Ramos (cell line): ENCODE measurements around the gene SRRM2.
"Not testable (repeated sequence)": the region's sequence is repeated elsewhere in the genome, so short reads cannot be mapped to it uniquely, and the experiment has no call there.

Source experiments
- in situ Hi-C: fragments of 300-500 bp; cut with MboI; formaldehyde crosslinking; loops from one replicate; pipeline ENCODE4 v1.14.3; 2022; ENCODE audit warnings: low sequenced_read_pairs; ENCODE audit not compliant: unreplicated experiment

The SRRM2 gene

DNA sequence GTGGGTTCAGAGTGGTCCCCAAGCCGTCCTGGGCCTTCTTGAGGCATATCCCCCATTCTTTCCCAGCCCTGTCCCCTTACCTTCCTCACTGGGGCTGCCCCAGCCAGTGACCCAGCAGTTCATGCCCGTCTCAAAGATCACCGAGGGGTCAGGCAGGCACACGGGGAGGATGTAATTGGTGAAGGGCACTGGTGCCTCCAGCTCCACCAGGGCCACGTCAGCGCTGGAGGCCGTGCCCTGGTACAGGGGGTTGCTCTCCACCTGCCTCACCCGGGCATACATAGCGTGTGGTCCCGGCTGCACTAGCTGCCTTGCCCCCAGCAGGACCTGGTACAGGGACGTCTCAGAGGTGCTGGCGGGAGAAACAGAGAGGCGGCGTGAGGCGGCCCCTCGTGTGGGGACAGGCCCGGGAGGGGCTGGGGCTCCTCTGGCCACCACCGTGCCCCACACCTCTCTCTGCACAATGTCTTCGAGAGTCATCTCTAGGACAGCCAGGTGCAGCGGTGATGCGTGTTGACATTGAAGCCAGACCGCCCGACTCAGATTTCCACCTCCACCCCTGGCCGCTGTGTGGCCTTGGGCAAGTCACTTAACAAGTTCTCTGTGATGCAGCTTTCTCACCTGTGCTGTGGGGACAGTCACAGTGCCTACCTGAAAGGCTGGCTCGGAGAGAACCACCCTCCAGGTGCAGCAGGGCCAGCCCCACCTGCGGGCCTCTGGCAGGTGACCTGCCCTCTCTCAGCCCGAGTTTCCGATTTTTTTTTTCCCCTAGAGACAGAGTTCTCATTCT is 38.3 kb upstream of the SRRM2 start:
- in situ Hi-C loops: no loop called here

DNA sequence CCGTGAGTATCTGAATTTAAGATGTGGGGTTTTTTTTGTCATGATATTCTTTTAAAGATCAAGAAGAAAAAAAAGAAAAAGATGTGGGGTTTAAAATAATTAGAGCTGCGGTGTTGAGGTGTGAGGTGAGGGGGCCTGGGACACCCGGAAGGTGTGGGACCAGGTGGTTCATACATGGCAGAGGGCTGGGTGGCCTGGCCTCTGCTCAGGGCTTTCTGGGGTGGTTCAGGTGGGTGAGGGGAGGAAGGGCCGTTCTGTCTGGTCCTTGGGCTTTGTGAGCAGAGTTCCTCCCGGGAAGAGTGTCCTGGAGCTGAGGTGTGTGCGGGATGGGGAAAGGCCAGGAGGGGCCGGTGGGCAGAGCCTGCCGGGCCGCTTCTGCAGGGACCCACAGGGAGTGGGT is 37.4 kb upstream of the SRRM2 start:
- in situ Hi-C loops: no loop called here

DNA sequence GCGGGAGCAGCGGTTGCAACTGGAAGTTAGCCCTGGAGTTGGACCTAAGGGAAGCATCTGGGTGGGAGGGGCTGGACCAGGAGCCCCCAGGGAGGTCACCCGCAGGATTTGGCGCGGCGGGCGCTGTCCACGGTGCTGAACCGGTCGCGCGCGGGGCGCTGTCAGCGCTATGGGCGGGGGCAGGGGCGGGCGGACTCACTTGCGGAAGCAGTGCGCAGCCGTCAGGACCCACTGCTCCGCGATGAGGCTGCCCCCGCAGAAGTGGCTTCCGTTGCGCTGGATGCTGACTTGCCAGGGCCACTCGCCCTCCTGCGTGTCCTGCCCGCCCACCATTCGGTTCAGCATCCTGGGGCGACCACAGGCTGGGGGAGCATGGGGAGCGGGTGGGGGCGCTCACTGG is 36.9 kb upstream of the SRRM2 start:
- in situ Hi-C loops: no loop called here

DNA sequence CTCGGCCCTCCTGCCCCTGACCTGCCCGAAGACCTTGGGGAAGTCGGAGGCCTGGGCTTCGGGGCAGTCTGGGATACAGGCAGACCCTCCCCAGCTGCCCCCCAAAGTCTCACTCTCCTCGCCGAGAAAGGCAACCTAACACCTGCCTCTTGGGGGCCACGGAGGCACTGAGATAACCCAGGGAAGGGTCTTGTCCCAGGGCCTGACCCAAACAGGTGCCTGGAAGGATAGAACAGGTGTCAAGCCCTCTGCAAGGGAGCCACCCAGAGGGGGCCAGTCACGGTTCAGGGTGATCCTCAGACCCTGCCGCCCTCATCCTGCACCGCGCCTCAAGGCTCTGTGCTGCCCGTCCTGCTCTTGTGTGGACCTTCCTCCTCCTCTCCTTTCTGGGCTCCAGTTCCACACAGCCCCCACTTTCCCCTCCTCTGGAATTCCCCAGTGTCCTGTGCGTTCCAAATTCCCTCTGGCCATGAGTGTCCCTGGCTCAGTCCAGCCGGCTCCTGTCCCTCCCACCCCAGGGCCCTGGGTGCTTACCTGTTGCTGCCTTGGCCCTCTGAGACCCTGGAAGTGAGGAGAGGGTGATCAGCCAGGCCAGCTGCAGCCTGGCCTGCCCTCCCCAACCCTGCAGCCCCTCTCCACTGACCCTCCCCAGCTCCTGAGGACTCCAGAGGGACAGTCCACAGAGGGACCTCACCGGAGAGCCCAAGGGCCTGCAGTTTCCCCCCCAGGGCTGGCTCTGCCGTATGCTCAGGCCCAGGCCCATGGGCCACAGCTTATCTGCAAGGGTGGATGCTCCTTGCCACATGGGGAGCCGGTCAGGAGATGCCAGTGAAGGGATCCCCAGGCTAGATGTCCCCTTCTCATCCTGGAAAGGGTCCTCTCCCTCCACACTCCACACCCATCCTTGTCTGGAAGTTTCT is 36.2 kb upstream of the SRRM2 start:
- in situ Hi-C loops: no loop called here

DNA sequence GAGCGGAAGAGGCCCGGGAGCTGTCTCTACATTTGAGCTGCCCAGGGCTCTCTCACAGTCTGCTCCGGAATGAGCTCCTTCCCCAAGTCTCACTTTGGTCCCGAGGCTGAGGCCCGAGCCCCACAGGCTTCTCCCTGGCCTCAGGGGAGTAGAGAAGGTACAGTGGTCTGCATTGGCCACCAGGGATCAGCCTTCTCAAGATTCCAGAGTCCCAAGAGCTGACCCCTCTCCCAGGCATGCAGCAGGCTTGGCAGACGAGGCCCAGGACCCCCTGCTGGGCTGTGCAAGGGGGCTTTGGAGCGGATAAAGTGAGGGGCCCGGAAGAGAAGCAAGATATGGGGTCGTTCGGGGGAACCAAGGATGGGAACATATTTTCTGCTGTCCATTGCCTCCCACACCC is 35.5 kb upstream of the SRRM2 start:
- in situ Hi-C loops: no loop called here

DNA sequence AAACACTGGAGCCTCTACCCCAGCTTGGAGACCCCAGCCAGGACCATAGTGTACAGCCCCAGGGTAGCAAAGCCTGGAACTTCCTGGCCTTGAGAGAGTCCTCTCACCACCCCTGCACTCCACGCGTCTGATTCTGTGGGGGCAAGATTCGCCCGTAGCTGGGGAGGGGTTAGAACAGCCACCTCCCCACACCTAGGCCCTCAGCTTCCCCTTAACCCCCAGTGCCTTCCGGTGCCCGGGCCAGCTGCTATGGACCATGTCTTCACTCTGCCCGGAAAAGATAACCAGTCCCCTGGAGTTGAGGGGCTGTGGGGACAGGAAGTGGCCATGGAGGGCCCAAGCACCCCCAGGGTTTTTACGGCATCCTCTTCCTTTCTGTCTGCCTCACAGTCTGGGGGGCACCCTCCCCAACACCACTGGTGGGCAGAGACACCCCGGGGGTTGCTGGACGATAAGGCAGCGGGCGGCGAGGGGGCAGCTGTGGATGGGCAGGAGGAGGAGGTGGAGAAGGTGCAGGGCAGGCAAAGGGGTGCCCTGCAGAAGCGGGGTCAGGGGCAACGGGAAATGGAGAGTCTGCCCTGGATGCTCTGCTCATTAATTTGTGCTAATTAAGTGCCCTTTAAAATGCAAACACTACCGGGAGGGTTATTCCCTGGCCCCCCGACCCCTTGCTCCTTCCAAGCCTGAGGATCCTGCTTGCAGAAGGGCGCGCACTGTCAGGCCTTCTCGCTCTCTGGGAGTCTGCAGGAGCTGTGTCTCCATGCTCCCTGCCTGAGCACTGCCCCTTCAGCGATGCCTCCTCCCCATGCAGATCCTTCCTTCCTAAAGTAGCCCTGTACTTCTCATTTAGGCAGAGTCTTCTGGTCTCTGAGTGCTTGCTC is 34.8 kb upstream of the SRRM2 start:
- in situ Hi-C loops: no loop called here

DNA sequence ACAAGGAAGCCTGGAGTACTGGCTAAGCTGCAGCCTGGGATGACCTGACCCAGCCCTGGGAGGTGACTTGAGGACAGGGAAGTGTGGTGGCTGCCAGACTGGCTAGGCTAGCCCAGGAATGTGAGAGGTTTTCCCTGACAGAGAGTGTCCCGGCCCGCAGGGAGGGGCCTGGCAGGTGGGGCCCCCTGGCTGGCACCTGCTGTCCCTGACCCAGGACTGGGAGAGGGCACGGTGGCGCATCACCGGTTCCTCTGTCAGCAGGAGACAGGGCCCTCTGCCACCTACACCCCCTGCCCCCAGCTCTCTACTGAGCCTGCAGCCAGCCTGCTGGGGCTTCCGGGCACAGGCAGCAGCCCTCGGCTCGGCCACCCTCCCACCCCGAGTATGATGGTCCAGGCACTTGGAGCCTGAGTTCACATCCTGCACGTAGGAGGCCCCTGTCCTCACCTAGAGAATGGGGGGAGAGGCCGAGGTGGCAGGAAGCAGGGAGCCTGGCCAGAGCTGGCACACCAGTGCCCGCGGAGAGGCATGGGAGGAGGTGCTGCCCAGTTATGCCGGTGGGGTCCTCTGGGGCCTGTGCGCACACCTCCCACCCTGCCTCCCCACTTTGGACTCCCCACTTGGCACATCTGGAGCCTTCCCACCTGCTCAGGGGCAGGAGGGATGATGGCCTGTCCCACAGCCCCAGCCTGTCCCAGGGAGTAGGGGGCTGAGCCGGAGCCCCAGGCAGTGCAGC is 32.9 kb upstream of the SRRM2 start:
- in situ Hi-C loops: no loop called here

DNA sequence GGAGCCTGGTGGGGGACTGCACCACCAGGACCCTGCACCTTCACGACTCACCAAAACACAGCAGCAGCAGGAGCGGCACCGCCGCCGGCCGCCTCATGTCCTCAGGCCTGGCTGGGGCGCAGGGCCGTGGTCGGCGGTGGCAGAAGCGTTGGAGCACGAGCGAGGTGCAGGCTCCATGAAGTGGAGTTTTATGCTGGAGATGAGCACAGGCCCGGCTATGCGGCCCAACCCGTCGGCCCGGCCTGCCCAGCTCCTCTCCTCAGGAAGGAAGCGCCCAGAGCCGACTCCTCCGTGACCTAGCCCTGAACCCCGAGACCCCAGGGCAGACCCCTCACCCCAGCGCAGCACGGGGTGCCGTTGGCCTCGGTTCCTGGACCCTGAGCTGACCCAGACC is 32.4 kb upstream of the SRRM2 start, which contains the start of gene PRSS27:
Gene PRSS27, minus strand, starts transcription at position 161 of the 394 bp plus-strand sequence. Its CDS starts 64 bp downstream, at position 97.
- in situ Hi-C loops: no loop called here

DNA sequence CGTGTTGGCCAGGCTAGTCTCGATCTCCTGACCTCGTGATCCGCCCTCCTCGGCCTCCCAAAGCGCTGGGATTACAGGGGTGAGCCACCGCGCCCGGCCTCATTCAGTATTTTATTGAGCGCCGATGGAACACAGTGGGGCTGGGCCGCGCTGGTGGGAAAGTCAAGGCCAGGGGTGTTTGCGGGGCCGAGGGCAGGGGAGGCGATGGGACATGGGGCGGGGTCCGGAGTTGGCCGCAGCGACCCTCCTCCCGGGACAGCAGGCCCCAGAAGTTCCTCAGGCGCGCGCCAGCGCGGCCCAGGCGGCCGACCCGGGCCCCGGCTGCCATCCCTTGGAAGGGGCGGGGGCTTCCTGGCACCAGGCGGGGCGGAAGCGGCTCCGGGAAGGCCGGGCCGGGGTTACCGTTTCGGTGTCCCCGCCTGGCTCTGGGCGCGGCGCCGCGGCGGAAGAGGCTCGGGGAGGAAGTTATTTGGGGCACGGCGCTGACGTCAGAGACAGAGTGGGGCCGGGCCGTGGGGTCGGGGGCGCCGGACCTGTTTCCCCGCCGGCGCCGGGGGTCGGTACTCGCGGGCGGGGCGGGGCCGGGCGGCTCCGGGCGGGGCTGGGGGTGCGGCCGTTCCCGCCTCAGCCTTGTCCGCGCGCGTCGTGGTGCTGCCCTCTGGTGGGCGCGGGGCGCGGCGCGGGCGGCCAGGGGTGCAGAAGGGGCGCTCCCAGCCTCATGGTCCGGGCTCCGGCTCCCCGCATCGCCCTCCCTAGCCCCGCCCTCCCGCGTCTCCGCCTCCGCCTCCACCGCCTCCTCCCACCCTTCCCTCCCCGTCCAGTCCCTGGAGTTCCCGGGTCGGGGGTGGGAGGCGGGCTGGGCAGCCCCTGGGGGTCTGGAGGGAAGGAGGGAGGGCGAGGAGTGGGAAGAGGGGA is 31.5 kb upstream of the SRRM2 start:
- in situ Hi-C loops: no loop called here

DNA sequence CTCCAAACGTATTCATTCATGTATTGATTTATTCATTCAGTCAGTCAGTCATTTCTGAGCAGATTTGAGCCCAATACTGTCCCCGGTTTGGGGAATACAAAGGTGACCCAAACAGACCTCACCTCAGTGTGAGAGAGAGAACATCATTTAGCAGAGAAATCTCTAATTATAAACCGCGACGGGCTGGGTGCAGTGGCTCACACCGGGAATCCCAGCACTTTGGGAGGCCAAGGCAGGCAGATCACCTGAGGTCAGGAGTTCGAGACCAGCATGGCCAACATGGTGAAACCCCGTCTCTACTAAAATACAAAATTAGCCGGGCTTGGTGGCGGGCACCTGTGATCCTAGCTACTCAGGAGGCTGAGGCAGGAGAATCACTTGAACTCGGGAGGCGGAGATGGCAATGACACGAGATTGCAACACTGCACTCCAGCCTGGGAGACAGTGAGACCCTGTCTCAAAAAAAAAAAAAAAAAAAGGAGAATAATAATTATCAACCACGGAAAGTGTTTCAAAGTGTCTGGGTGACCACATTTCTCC is 30.7 kb upstream of the SRRM2 start:
- in situ Hi-C loops: not testable (repeated sequence)

DNA sequence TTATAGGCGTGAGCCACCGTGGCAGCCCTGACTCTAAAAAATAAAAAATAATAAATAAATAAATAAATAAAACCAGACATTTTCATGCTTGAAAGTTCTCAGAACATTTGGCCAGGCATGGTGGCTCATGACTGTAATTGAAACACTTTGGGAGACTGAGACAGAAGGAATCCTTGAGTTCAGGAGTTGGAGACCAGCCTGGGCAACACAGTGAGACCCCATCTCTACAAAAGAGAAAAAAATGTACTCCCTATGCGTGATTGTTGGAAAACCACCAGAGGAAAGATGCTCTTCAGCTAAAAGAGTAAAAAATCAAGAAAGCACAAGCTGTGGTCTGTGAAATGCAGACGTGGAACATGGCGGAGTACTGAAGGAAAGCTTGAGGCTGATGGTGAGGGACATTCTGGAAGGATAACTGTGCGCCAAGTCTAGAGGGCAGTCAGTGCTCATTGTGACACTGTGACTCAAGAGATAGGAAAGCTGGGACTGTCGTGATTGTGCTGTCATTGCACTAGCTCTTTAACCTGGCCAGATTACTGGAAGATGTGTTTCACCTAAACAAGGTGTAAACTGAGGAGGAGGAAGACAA is 28.3 kb upstream of the SRRM2 start:
- in situ Hi-C loops: no loop called here

DNA sequence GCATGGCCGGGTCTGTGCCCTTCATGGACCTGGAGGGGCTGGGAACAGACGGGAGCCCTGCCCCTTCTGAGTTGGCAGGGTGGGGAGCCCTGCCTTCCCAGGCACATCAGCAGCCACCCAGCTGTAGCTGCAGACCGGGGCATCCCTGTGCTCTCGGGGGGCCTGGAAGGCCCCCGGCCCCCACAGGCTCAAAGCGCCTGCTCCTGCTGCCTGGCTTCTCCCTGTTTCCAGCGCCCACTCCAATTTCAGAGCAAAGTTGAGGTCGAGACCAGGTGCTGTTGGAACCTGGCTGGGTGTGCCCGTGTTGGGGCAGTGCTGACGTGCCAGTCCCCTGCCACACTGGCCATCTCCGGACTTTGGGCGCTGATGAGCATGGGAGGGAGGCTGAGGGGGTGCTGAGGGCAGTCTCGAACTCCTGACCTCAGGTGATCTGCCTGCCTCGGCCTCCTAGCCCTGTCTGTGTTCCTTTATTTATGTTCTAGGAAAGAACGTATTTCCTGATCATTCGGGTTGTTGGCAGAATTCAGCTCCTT is 27.6 kb upstream of the SRRM2 start:
- in situ Hi-C loops: no loop called here

DNA sequence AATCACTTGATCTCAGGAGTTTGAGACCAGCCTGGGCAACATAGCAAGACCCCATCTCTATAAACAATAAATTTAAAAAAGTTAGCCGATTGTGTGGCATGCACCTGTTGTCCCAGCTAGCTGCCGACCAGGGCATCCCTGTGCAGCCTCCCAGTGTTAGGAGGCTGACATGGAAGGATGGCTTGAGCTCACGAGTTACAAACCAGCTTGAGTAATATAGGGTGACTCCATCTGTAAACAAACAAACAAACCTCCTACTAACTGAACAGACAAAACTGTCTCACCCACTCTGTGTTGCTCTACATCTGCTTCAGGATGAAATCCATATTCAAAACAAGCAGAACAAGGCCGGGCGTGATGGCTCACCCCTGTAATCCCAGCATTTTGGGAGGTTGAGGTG is 25.5 kb upstream of the SRRM2 start:
- in situ Hi-C loops: no loop called here

DNA sequence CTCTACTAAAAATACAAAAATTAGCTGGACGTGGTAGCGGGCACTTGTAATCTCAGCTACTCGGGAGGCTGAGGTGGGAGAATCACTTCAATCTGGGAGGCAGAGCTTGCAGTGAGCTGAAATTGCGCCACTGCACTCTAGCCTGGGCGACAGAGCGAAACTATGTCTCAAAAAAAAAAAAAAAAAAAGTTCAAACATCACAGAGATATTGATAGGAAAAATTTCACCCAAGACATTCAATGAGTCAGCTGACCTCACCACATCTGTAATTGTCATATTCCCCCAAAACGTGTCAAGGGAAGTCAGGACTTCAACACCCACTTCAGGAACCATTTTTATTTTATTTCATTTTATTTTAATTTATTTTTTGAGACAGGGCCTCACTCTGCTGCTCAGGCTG is 24.4 kb upstream of the SRRM2 start:
- in situ Hi-C loops: no loop called here

DNA sequence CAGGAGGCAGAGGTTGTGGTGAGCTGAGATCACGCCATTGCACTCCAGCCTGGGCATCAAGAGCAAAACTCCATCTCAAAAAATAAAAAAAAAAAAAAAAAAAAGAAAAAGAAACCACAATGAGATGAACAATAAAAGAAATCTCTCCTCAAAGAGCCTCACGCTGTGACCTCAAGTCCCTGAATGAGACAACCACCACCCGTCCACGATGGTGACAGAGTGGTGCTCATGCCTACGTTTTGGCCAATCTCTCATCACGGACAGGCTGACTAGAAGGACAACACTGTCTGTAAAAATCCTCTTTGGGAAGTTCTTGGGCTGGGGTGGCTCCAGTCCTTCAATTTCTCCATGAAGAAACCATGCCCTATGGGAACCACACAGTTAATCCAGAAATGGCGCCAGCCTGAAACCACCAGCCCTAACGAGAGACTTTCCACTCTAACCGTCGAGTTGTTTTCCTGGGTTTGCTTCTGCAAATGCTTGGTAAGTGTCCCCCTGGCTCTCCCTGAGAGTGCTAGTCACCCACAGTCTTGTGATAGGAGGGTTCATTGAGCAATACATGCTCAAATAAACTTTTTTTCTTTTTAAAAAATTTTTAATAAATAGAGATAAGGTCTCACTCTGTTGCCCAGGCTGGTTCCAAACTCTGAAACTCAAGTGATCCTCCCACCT is 17.5 kb upstream of the SRRM2 start:
- in situ Hi-C loops: no loop called here

DNA sequence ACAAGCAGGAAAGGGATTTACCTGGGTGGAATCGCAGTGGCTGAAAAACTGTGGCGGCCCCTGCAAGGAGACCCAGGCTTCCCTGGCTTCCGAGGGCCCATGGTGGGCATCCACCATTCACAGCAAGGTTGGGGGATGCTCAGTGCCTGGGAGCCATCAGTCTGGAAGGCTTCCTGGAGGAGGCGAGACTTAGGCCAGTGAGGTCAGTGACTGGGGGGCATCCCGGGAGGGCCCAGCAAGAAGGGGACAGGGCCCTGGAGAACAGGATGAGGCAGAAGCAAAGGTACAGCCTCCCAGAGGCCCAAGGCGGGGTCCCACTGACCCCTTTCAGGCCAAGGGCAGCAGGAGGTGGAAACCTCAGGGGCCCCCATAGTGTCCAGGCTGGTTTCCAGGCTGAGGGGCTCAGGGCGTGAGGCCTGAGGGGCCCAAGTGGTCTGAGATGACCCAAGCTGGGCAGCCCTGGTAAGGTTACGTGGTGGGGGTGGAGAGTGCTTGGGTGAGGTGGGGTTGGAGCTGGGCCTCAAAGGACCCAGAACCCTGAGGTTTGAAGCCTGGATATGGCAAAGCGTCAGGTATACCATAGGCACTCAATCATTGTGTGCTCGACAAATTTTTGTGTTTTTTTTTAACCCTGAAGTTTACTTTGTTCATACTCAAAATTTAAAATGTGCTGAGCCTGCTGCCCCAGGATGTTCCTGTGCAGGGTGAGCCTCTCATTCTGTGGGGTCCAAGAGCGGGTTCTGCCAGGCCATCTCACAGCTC is 15.8 kb upstream of the SRRM2 start:
- in situ Hi-C loops: no loop called here

DNA sequence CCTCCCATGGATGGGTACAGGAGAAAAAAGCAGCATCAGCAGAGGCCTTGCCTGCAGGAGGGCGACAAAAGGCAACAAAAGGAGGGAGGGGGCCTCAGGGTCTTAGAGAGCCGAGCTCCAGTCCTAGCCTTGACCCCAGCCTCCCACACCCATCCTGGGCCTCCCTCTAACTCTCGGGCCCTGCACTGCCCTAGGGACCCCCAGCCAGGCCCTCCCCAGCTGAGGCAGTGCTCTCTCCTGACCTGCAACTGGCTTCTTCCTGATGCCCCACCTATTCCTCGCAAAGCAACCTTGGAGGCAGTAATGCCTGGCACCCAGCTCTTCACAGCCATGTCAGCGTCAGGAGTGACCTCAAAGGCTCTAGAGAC is 15.2 kb upstream of the SRRM2 start:
- in situ Hi-C loops: no loop called here
